ACC112 (cell line): ENCODE measurements around the gene MAEL.
"Not testable (repeated sequence)": the region's sequence is repeated elsewhere in the genome, so short reads cannot be mapped to it uniquely, and the experiment has no call there.

Experiments used
- H2AFZ ChIP-seq: fragments of 200-600 bp; sonication (generic); one replicate; pipeline ENCODE4 v1.6.0; 2017; ENCODE audit warnings: antibody characterized with exemption, low read length; ENCODE audit not compliant: unreplicated experiment
- H3K27ac ChIP-seq: fragments of 200-600 bp; sonication (generic); 2 replicates; pipeline ENCODE4 v1.5.1; 2014; ENCODE audit warnings: low read depth, mild to moderate bottlenecking, antibody characterized with exemption, low read length, moderate library complexity
- H3K27me3 ChIP-seq: fragments of 200-600 bp; sonication (generic); 2 replicates; pipeline ENCODE4 v1.6.1; 2014; ENCODE audit warnings: mild to moderate bottlenecking, antibody characterized with exemption, low read length, moderate library complexity, mixed read lengths; ENCODE audit not compliant: insufficient read depth
- H3K36me3 ChIP-seq: fragments of 200-600 bp; sonication (generic); 2 replicates; pipeline ENCODE4 v1.6.1; 2016; ENCODE audit warnings: mild to moderate bottlenecking, antibody characterized with exemption, low read length, moderate library complexity, mixed read lengths; ENCODE audit not compliant: insufficient read depth
- H3K4me1 ChIP-seq: fragments of 200-600 bp; sonication (generic); one replicate; pipeline ENCODE4 v1.6.1; 2016; ENCODE audit warnings: low read length, mixed read lengths; ENCODE audit not compliant: insufficient read depth, unreplicated experiment, control insufficient read depth
- H3K4me3 ChIP-seq: fragments of 200-600 bp; sonication (generic); 2 replicates; pipeline ENCODE4 v1.5.1; 2014; ENCODE audit warnings: mild to moderate bottlenecking, low read depth, low read length
- H3K79me2 ChIP-seq: fragments of 200-600 bp; sonication (generic); one replicate; pipeline ENCODE4 v1.6.0; 2016; ENCODE audit warnings: low read length; ENCODE audit not compliant: control insufficient read depth, unreplicated experiment, insufficient read depth

MAEL gene

GRCh38 chr1:167013108-167013929 is 24.2 kb downstream of the MAEL start:
- H2AFZ ChIP-seq: no peak overlapping the region
- no peak overlapping the region for H3K4me3 ChIP-seq

GRCh38 chr1:167016100-167016750 is 27.1 kb downstream of the MAEL start:
- H3K4me3 ChIP-seq: no peak overlapping the region
- no peaks in the 10 kb centered on the region for H3K36me3 ChIP-seq
- H3K79me2 ChIP-seq: no peaks in the 10 kb centered on the region
- H3K27ac ChIP-seq: no peak overlapping the region
- H3K4me1 ChIP-seq: no peaks in the 10 kb centered on the region
- H3K27me3 ChIP-seq: 0 out of 2 replicates have a peak, but pooled peaks cover 13% of the 10 kb centered on the region
- H2AFZ ChIP-seq: no peak overlapping the region

More at GRCh38 chr1:167013108-167013929, 24.2 kb downstream of the MAEL start:
- no peak overlapping the region for H3K27ac ChIP-seq
- no peaks in the 10 kb centered on the region for H3K79me2 ChIP-seq
- no peaks in the 10 kb centered on the region for H3K36me3 ChIP-seq
- no peaks in the 10 kb centered on the region for H3K4me1 ChIP-seq
- 0 out of 2 replicates have a peak, but pooled peaks cover 22% of the 10 kb centered on the region for H3K27me3 ChIP-seq

- Histone ChIP-seq H3K79me2 (no peaks in the 10 kb centered on the region), H3K36me3 (no peaks in the 10 kb centered on the region), H3K27me3 (no peaks in the 10 kb centered on the region), H2AFZ (no peak overlapping the region), H3K4me1 (no peaks in the 10 kb centered on the region), H3K27ac (no peak overlapping the region), H3K4me3 (no peak overlapping the region)
Observed at GRCh38 chr1:167022384-167022783, 33.3 kb downstream of the MAEL start.

- H3K4me1 ChIP-seq, H3K27me3 ChIP-seq, H3K79me2 ChIP-seq, H3K4me3 ChIP-seq, H3K27ac ChIP-seq, H2AFZ ChIP-seq, H3K36me3 ChIP-seq: not testable (repeated sequence)
Observed at GRCh38 chr1:167029553-167029952, 40.5 kb downstream of the MAEL start.

- peaks cover 9% of the 10 kb centered on the region; the same call in 1 of the 2 replicates for H3K27me3 ChIP-seq
Observed at GRCh38 chr1:167033646-167034045, 44.6 kb downstream of the MAEL start.

GRCh38 chr1:167043752-167044488 is 54.8 kb downstream of the MAEL start:
- Histone ChIP-seq H3K4me1 (no peaks in the 10 kb centered on the region), H3K36me3 (no peaks in the 10 kb centered on the region), H2AFZ (no peak overlapping the region), H3K4me3 (0 out of 2 replicates have a peak overlapping the region, but pooled peaks have one; percentile 27), H3K79me2 (no peaks in the 10 kb centered on the region), H3K27ac (no peak overlapping the region), H3K27me3 (peaks cover 56% of the 10 kb centered on the region)

More at GRCh38 chr1:167033646-167034045, 44.6 kb downstream of the MAEL start:
- no peak overlapping the region for H3K27ac ChIP-seq
- H3K79me2 ChIP-seq: no peaks in the 10 kb centered on the region
- no peak overlapping the region for H2AFZ ChIP-seq
- no peaks in the 10 kb centered on the region for H3K4me1 ChIP-seq
- no peaks in the 10 kb centered on the region for H3K36me3 ChIP-seq
- no peak overlapping the region for H3K4me3 ChIP-seq

GRCh38 chr1:167051907-167052306 is 62.8 kb downstream of the MAEL start:
- Histone ChIP-seq H3K79me2 (no peaks in the 10 kb centered on the region), H3K27me3 (peaks cover 50% of the 10 kb centered on the region), H3K36me3 (no peaks in the 10 kb centered on the region), H3K4me1 (no peaks in the 10 kb centered on the region), H3K27ac (no peak overlapping the region), H3K4me3 (no peak overlapping the region), H2AFZ (no peak overlapping the region)

GRCh38 chr1:167052389-167052788 is 63.3 kb downstream of the MAEL start:
- Histone ChIP-seq H3K36me3 (no peaks in the 10 kb centered on the region), H3K4me1 (no peaks in the 10 kb centered on the region)

GRCh38 chr1:167054531-167054930 is 65.5 kb downstream of the MAEL start:
- Histone ChIP-seq H3K4me1 (peaks cover 4% of the 10 kb centered on the region), H3K27ac (no peak overlapping the region), H3K4me3 (no peak overlapping the region), H2AFZ (no peak overlapping the region), H3K79me2 (no peaks in the 10 kb centered on the region), H3K36me3 (no peaks in the 10 kb centered on the region), H3K27me3 (peaks cover 36% of the 10 kb centered on the region)

More at GRCh38 chr1:167052389-167052788, 63.3 kb downstream of the MAEL start:
- Histone ChIP-seq H3K27ac (no peak overlapping the region), H3K79me2 (no peaks in the 10 kb centered on the region), H2AFZ (no peak overlapping the region), H3K4me3 (no peak overlapping the region), H3K27me3 (peaks cover 48% of the 10 kb centered on the region)

- no peaks in the 10 kb centered on the region for H3K79me2 ChIP-seq
- H3K36me3 ChIP-seq: no peaks in the 10 kb centered on the region
- H3K27me3 ChIP-seq: peaks cover 31% of the 10 kb centered on the region
- H2AFZ ChIP-seq: no peak overlapping the region
- no peak overlapping the region for H3K4me3 ChIP-seq
- no peak overlapping the region for H3K27ac ChIP-seq
- H3K4me1 ChIP-seq: peaks cover 4% of the 10 kb centered on the region
Observed at GRCh38 chr1:167054946-167055630, 66.0 kb downstream of the MAEL start.
